ENCODE measurements around the gene APCDD1.
"Not testable (repeated sequence)": the region's sequence is repeated elsewhere in the genome, so short reads cannot be mapped to it uniquely, and the experiment has no call there.

APCDD1 gene

GRCh38 chr18:10497206-10497749, 42.8 kb downstream of the APCDD1 start:
- no peak for DNase-seq

GRCh38 chr18:10499230-10499629, 44.8 kb downstream of the APCDD1 start:
- DNase-seq: no peak

GRCh38 chr18:10500038-10500437, 45.6 kb downstream of the APCDD1 start:
- DNase-seq: no peak

DNA sequence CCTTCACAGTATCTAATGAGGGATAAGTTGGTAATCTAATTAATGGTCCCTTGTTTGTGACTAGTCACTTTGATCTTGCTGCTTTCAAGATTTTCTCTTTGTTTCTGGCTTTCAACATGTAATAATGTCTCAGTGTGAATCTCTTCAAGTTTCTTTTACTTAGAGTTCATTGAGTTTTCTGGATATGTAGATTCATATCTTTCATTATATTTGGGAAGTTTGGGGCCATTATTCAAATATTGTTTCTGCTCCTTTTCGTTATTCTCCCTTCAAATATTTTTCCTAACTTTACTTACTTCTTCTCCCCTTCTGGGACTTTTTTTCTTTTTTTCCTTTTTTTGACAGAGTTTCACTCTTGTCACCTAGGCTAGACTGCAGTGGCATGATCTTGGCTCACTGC, 50.3 kb downstream of the APCDD1 start:
- no peak for DNase-seq

GRCh38 chr18:10505892-10506291, 51.5 kb downstream of the APCDD1 start:
- not testable (repeated sequence) for DNase-seq

GRCh38 chr18:10508591-10508990, 54.2 kb downstream of the APCDD1 start:
- no peak for DNase-seq

DNA sequence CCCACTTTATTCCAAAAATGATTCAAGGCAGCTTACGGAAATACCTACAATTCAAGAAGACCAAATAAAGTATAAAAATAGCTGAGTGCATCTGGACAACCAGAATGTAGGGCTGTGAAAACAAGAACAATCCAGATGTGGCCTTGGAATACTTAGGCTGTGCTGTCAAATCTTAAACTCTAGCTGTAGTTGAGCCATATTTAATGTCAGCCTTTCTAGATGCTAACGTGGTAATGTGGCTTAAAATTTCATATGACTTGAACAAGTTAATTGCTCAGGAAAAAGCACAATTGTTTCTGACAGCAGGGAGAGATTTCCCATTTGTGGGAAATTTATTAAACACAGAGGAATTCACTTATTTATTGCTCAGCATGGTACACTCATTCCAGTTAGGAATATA, 56.8 kb downstream of the APCDD1 start:
- DNase-seq: no peak

DNA sequence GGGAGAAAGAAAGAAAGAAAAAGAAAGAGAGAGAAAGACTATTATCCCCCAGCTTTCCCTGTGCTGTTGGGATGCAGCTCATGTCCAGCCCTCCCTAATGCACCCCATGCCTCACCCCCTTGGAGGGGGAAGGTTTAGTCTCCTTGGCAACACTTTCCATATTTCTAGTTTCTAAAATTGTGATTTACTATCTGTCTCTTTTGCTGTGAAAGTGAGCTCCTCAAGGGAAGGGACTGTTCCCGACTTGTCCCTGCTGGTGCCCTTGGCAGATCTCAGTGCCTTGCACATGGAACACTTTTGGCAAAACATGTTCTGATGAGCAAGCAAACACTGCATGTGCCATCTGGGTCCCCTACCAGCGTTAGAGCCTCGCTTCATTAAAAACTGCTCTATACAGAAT, 59.6 kb downstream of the APCDD1 start:
- DNase-seq: no peak

GRCh38 chr18:10514601-10515000, 60.2 kb downstream of the APCDD1 start:
- no peak for DNase-seq

DNA sequence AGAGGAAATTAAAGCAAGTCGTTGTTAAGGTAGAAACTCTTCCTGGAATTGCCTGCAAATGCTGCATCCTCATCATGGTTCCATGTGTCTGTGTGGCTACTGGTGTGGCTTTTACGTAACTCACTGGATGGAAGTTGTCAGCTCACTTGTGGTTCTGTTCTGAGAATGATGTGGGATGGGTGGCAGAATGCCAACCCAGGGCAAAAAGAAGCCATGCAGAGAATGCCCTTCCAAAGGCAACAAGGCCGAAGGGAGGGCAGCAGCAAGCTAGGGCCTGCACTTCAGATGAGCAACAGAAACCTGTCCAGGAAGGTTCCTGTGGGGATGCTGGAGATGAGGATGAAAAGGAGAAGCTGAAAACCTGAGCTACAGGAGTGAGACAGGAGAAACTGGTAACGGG, 61.0 kb downstream of the APCDD1 start:
- no peak for DNase-seq

DNA sequence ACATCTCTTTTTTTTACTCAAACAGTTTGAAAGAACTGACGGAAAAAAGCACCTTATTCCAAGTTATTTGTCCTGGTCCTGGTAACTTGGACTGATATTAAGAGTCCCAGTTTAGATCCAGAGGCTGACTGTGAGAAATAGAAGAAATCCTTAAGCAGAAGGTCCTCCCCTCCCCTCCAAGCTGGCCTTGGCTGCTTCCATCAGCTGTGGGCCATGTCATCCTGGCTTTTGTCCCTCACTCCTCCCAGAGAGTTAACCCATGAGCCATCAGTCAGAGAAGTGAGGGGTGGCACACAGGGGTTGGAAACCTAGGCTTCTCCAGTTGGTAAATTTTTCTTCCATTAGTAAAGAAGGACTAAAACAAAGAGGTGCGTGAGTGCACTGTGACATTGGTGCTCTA, 61.6 kb downstream of the APCDD1 start:
- no peak for DNase-seq

- peak; percentile 93 for DNase-seq
Observed at GRCh38 chr18:10518595-10519255, 64.3 kb downstream of the APCDD1 start.

DNA sequence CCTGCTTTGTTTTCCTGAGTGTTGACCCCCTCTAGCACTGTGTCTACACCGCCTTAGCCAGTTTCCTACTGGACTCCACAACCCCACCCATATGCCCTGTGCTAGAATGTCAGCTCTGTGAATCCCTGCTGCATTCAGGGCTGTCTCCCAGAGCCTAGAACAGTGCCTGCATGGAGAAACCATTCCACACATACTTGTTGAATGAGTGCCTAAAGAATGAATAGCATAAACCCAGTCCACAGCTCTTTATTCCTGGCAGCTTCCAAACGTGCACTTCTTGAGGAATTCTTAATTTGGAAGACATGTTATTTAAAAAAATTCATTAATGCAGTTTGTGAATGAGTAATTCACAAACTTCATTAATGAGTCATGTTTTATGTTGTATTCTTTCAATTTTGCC, 64.9 kb downstream of the APCDD1 start:
- no peak for DNase-seq

DNA sequence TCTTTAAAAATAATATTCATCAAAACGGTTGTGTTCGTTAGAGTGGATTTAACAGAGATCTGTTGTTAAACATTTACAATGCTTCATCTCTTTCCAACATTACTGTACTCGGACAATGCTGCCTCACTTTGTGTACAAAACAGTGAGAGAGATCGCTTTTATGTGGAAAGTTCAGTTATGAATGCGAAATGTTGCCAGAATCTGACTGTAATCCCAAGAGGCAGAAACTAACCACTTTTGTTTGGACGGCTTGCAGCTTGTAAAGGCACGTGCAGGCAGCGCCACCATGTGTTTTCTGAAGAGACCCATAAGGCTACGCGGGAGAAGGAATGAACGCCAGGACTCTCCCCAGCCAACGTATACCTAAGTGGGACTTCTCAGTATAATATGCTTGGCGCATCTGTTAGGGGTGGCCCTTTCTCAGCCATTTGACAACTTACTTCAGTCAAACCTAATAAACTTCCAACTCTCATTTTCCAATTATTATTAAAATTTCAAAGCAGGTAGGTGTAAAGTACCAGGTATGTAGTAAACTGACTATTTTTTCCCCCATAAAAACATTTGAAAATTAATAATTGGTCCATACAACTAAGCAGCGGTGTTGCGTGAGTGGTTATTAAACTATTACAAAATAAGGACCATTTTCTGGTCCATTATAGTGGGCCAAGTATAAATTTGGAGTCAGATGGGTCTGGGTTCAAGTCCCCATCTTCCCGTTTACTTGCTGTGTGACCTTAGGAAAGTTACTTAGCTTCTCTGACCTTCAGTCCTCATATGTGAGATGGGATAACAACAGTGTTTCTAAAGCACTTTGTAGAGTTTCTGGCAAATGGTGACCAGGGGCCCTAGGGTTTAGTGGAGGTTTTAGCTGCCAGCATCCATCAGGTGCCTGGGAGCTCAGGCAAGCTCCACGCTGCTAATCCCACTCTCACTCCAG, 65.8 kb downstream of the APCDD1 start:
- peak; percentile 95 for DNase-seq

- no peak for DNase-seq
Observed at GRCh38 chr18:10521566-10521965, 67.1 kb downstream of the APCDD1 start.

GRCh38 chr18:10522574-10522973, 68.1 kb downstream of the APCDD1 start:
- DNase-seq: no peak

DNA sequence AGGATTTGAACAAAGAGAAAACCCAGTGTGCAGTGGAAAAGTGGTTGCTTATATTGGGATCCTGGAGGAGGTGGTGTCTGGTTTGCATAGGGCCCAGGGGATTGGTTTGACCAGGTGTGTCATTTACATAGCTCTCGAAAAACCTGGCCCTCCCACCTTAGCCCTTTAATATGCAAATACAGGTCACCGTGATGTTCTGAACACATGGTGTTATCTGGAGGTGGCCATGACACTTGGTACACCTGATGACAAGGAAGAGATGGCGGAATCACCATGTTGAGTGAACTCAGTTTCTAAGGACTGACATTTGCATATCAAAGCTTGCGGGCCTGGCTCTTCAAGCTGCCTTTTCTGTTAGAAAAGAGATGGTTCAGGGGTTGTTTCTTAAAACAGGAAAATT, 69.1 kb downstream of the APCDD1 start:
- no peak for DNase-seq

DNA sequence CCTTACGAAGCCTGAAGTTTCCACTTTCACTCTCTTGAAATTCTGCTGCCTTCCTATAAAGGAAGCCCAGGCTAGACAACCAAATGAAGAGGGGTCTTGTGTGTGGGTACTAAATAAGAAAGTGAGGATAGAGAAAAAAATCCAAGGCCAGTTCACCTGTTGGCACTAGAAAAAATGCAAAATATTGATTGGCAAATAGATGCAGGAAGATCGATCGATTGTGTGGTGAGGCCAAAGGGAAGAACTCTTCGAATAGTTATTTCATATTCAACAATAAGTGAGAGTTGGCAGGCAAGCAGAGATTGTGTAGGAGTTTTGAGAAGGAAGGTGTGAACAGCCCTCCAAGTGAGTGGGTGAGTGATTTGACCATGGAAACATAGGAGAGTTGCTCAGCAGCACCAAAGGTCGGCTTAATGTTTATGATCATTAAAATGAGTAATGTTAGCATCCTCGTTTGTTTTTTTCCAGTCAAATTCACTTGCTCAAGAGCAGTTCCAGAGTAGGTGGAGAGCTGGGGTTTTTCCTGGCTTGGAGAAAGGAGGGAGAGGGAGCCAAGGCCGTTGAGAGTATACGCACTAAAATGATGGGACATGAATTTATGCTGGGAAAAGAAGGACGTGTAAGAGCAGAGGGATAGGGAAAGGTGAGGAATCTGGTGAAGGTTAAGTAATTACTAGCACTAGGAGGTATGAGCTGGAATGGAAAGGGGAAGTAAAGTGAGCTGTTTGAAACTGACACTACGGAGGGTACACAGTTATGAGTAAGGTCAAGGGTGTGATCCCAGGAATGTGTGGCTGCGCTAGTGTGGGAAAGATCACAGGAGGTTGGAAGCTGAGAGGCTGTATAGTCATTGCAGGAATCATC, 70.3 kb downstream of the APCDD1 start:
- no peak for DNase-seq

DNA sequence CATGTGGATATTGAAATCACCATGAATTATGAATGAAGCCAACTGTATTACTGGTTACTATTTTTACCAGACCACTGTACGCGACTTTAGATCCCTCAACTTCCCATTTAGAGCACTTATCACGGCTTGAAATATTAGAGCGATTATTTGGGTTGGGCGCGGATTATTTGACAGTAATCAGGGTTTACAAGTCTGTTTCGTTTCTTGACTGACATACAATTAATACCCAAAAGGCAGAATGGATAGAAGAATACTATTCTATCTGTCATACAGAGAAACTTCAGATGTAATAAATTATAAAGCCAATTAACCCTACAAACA, 70.9 kb downstream of the APCDD1 start:
- no peak for DNase-seq

- peak; percentile 97 for DNase-seq
Observed at GRCh38 chr18:10525697-10526560, 71.5 kb downstream of the APCDD1 start, which contains the start of gene NAPG. NAPG (plus strand) TSS chr18:10526027; CDS start chr18:10526103, 76 bp downstream.

DNA sequence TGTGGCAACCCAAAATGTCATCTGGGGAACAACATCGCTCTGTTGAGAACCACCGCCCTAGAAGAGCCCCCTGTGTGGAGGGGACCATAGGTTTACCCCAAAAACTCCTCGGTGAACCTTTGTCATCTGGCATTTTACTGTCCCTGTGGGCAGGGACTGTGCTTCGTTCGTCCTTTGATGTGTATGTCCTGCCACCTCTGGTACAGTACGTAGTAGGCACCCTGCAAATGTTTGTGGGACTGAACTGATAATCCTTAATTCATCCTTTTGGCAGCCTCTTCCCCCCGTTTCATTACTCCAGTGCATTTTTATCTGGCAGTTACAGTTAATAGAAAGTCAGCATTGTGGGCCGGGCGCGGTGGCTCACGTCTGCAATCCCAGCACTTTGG, 72.1 kb downstream of the APCDD1 start:
- DNase-seq: peak; percentile 45

DNA sequence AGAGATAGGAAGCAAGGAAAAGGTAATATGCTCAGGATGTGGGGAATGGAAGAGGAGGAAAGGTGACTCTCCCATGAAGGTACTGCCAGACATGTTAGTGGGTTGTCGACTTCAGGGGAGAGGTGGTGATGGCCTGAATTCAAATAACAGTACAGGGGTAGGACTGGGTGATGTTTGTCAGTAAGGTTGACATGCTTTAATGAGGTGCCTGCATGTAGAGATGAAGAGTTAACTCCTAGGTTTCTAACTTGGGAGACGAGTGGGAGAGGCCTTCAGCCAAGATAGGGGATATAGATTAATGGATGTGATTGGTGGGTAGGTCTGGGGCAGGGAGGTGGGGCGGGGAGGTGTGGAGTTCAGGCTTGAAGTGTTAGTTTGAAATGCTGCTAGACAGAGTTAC, 74.0 kb downstream of the APCDD1 start:
- no peak for DNase-seq
